DMS 273 (cell line): ENCODE results near the gene RUNX2.

ENCODE experiments used
- DNase-seq: peaks from one replicate; lab custom pipeline; 2025; ENCODE audit not compliant: unreplicated experiment; lab: John Stamatoyannopoulos, UW

RUNX2 gene

GRCh38 chr6:45509426-45509825, 181.3 kb downstream of the RUNX2 start:
- DNase-seq, result no peak

DNA sequence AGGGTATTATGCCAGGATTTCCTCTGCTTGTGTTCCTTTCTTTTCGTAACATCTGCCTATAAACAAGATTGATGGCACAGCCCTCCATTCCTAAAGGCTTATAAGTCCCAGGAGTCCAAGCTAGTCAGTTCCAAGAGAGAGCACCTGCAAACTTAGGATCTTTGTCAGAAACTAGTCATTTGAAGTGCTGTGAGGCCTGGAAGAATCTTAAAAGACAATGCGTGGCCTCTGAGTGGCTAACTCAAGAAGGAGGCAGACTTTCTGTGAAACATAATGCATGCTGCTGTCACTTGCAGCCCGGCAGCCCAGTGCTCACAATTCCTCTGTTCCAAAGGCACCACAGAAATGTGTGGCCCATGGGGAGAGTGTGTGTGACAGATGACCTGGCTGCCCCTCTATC, 184.6 kb downstream of the RUNX2 start:
- DNase-seq, result no peak

GRCh38 chr6:45513213-45513618, 185.1 kb downstream of the RUNX2 start:
- no peak for DNase-seq

DNA sequence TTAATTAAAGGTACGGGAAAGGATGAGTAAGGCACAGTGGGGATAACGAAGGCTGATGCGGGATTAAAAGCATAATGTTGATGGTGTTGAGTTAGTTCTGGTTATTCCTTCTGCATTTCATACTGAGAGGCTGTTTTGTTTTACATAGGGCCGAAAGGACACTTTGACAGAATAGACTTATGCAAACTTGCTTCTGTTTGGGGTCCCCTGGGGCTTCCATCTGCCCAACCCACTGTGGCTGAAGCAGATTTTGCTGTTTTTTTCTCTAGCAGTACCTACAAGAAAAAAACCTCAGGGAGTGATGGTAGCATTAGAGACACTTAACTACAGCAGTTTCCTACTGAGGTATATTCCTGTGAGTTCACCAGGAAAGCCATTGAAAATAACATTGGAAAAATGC, 185.7 kb downstream of the RUNX2 start:
- DNase-seq, result no peak

GRCh38 chr6:45514454-45515230, 186.5 kb downstream of the RUNX2 start:
- no peak for DNase-seq

DNA sequence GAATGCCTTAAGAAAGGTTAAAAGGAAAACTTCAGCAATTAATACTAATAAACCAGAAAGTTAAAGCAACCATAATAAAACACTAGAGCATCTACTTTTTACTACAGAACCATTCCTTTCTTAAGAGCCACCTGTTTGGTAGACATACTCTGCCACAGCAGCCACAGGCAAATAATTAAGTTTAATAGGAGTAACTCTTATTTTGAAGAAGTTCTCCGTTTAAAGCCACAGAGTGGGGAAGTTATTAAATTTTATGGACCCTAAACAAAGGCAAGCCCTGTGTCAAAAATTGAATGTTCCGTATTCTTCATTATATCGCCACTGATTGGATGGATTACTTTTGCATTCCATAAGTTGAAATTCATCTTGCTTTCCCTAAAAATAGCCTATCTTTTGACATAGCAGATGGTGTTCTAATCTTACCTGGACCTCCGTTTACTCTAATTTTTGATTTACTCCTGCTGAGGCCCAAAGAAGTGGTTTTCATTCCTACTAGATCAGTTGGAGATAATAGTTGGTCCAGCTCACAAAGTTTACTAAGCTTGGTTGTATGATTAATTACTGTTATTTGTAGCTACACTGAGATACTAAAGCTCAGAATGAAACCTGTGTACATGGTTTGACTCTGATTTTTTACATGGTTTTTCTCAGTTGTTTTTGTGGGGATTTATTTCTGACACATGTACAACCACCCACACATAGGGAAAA, 190.0 kb downstream of the RUNX2 start:
- no peak for DNase-seq

DNA sequence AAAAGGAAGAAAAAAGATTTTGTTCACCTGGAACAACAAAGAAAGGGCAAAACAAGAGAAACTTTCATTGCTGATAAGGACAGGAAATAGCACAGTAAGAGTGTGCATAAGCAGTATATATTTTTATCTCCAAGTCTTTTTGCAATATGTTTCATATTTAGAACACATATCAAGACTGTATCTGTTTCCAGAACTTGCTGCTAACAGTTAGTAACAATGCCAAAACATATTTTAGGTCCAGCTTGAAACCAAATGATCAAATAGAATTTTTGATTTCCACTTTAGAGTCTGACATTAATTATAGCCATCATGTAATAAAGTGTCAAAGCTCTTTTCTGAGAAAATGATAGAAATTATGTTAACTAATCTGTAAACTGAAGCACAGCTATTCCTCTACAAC, 193.1 kb downstream of the RUNX2 start:
- no peak for DNase-seq

- DNase-seq, result no peak
These were observed 194.4 kb downstream of the RUNX2 start for GRCh38 chr6:45522486-45522885.

- DNase-seq, result no peak
These were observed 199.1 kb downstream of the RUNX2 start for GRCh38 chr6:45527210-45527609.

DNA sequence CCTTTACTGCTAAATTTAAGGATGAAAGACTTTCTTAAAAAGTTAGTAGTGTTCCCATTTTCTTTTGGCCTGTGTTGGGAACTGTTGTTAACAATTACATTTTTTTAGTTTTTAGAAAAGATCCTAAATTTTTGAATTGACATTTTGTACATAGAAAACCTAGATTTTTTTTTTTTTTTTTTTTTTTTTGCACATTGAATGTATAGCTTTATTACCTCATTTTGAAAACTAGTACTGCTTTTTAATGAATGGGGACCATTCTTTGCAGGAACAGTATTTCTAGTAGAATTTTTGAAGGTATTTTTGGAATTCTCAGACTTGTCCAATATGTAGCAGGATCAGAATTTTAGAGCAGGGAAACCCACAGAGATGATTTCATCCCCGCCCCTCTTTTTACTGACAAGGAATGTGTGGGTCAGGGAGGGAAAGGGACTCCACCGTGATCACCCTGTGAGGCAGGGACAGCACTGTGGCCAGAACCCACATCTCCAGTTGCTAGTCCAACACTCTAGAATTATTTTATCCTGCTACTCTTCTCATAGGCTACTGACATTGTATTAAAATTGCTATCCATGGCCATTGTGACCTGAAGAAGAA, 204.0 kb downstream of the RUNX2 start:
- DNase-seq, result no peak

DNA sequence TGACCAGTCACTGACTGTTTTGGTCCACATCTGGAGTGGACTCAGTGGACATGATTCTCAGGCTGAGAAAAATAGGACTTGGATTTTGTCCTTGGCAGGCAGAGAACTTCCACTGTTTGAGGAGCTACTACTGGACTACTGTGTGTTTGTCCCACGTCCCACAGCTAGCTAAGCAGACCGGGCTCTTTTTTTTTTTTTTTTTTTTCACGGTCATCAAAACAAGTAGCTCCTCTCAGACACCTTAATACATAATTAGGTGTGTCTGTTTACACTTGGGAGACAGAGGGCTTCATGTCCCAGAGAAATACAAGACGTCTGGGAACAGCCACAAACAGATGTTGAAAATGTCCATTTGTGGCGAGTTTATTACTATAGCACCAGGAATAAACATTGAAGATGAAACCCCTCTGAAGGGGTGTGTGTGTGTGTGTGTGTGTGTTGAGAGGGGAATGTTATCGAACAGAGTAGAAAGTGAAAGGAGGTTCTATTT, 204.6 kb downstream of the RUNX2 start:
- no peak for DNase-seq

- DNase-seq, result no peak
These were observed 205.3 kb downstream of the RUNX2 start for GRCh38 chr6:45533386-45533785.

DNA sequence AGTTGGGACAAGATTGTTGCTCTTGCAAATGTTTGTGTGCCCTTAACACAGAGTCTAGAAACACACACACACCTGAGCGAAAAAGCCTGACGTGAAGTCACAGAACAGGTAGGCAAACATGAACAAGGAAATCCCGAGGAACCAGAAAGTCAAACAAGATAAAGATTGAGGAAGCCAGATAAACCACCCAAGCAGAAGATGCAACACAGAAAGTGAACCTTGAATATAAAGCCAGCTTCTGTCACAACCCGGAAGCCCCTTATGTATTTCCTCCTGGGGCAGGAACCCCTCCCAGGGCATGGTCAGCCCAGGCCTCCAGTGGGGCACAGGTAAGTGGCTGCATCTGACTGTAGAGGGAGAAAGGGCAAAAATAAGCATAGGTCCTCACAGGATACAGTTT, 207.8 kb downstream of the RUNX2 start:
- DNase-seq, result no peak

- no peak for DNase-seq
These were observed 209.4 kb downstream of the RUNX2 start for GRCh38 chr6:45537539-45537938.

- no peak for DNase-seq
These were observed 210.8 kb downstream of the RUNX2 start for GRCh38 chr6:45538641-45539547.

DNA sequence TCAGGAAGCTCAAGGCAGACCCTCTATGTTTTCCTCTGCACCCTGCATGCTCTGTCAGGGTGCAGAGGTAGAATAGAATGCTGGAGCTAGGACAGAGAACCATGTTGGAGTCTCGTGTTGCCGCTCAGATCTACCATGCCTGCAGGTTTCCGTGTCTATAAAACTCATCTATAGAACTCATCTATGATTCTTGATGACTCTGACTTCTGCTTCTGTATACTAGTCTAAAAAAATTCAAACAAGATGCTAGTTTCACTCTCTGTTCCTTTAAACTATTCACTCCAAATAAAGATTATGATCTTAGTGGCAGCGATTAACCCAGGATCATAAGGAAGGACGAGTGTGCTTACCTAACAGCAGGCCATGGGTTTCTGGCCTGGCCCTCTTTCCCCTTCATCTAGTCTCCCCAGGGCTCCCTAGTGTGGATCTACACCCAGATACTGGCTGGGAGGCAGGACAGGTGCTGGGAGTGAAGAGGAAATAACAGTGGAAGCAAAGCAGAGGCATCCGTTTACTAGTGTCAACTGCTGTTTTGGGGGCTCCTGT, 212.3 kb downstream of the RUNX2 start:
- DNase-seq, result no peak

DNA sequence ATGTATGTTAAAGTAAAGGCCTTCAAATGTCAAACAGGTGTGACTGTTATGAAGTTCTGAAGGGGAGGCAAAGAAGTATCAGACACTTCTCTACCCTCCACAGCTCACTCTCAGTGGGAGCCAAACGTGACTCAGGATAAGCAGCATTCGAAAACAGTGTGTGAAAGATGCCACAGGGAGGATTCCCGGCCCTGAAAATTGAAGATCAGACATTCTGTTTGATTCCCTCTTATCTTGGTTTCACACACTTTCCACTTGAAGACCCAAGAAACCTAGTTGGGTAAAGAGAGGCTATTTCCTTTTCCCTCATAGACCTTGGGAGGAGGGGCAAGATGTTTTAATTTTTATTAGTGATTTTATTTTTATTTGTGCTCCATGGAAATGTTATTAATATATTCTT, 213.8 kb downstream of the RUNX2 start:
- DNase-seq, result no peak

GRCh38 chr6:45543298-45544235, 215.4 kb downstream of the RUNX2 start:
- no peak for DNase-seq

GRCh38 chr6:45545416-45545815, 217.3 kb downstream of the RUNX2 start:
- no peak for DNase-seq
